Activated T-cell treated with anti-CD3 and anti-CD28 coated beads for 4 hours (primary cell): ENCODE measurements around the gene GBF1.
"Not testable (repeated sequence)": the region's sequence is repeated elsewhere in the genome, so short reads cannot be mapped to it uniquely, and the experiment has no call there.

Source experiments
- DNase-seq: peaks from one replicate; pipeline ENCODE4 v3.0.0-alpha.2; 2020

Gene GBF1, protein sequence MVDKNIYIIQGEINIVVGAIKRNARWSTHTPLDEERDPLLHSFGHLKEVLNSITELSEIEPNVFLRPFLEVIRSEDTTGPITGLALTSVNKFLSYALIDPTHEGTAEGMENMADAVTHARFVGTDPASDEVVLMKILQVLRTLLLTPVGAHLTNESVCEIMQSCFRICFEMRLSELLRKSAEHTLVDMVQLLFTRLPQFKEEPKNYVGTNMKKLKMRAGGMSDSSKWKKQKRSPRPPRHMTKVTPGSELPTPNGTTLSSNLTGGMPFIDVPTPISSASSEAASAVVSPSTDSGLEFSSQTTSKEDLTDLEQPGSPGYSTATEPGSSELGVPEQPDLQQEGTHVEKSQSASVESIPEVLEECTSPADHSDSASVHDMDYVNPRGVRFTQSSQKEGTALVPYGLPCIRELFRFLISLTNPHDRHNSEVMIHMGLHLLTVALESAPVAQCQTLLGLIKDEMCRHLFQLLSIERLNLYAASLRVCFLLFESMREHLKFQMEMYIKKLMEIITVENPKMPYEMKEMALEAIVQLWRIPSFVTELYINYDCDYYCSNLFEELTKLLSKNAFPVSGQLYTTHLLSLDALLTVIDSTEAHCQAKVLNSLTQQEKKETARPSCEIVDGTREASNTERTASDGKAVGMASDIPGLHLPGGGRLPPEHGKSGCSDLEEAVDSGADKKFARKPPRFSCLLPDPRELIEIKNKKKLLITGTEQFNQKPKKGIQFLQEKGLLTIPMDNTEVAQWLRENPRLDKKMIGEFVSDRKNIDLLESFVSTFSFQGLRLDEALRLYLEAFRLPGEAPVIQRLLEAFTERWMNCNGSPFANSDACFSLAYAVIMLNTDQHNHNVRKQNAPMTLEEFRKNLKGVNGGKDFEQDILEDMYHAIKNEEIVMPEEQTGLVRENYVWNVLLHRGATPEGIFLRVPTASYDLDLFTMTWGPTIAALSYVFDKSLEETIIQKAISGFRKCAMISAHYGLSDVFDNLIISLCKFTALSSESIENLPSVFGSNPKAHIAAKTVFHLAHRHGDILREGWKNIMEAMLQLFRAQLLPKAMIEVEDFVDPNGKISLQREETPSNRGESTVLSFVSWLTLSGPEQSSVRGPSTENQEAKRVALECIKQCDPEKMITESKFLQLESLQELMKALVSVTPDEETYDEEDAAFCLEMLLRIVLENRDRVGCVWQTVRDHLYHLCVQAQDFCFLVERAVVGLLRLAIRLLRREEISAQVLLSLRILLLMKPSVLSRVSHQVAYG (N-terminal part only)

GRCh38 chr10:102245082-102245931 is at the start of gene GBF1:
TSS of gene GBF1 (plus strand) at chr10:102245532. CDS start at chr10:102258939, 13,407 bp downstream.
- DNase-seq, result peak; percentile 72

DNA sequence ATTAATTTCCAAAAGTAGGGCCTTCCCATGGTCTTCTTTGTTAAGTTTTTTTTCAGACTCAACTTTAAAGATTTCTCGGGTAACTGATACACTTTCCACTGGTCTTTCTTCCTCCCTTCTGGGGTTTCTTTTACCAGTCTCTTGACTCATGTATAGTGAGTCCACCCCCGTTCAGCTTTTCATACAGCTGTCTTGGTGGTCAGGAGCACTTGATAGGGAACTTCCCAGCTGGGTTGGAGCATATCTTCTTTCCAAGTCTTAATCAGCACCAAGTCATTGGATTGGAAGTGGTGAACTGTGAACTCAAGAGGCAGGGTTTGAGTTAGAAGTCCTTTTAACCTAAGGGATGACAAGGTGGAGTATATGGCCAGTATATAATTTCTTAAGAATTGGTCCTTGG is 48.4 kb upstream of the GBF1 start:
- no peak for DNase-seq

GRCh38 chr10:102198027-102198426 is 47.3 kb upstream of the GBF1 start:
- DNase-seq, result no peak

GRCh38 chr10:102200751-102201640 is 44.3 kb upstream of the GBF1 start:
- no peak for DNase-seq

- no peak for DNase-seq
Measured at GRCh38 chr10:102202386-102202785, 42.9 kb upstream of the GBF1 start.

DNA sequence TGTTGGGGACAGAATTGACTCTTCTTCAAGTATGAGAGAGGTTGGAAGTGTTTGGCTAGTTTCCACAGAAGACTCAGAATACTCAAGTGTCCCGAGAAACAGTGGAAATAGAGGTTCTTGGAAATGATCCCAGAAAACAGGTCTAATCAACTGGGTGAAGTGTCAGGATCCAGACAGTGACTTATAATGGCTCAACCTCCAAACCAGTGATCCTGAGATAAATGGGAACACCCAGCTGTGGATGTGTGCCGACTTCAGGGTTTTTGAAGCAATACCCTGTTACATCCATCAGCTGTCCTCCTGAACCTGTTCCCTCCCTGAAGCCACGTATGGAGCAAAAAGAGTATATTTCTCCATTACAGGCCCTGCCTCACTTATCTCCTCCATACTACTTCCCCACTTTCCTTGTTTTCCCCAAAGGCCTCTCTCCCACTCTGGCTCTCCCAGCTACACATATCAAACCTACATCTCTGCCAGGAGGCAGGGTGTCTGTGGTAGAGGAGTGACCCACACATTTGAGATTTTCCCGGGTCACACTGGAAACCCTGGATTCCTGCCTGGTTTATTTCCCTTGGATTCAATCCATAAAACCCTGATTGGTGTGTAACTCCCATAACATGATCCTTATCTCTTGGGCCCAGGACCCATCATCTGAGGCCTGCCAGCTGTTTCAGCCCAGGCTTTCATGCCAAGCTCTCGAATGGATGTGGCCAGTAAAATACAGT is 36.9 kb upstream of the GBF1 start:
- DNase-seq, result no peak

GRCh38 chr10:102211615-102212299 is 33.6 kb upstream of the GBF1 start:
- DNase-seq, result no peak

- not testable (repeated sequence) for DNase-seq
Measured at GRCh38 chr10:102213599-102213998, 31.7 kb upstream of the GBF1 start.

DNA sequence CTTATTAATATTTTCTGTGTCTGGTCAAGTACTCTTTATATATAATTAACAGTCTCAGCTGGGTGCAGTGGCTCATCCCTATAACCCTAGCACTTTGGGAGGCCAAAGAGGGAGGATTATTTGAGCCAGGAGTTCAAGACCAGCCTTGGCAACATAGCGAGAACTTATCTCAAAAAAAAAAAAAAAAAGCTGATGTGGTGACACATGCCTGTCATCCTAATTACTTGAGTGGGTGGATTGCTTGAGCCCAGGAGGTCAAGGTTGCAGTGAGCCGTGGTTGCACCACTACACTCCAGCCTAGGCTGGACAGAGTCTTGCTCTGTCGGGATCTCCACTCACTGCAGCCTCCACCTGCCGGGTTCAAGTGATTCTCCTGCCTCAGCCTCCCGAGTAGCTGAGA is 26.0 kb upstream of the GBF1 start:
- no peak for DNase-seq

- no peak for DNase-seq
Measured at GRCh38 chr10:102220612-102221011, 24.7 kb upstream of the GBF1 start.

- DNase-seq, result no peak
Measured at GRCh38 chr10:102222797-102223196, 22.5 kb upstream of the GBF1 start.

GRCh38 chr10:102225646-102226541 is 19.4 kb upstream of the GBF1 start, which contains the start of gene ELOVL3:
TSS of gene ELOVL3 (plus strand) at chr10:102226299. CDS start at chr10:102226549, 250 bp downstream.
- peak; percentile 66 for DNase-seq

DNA sequence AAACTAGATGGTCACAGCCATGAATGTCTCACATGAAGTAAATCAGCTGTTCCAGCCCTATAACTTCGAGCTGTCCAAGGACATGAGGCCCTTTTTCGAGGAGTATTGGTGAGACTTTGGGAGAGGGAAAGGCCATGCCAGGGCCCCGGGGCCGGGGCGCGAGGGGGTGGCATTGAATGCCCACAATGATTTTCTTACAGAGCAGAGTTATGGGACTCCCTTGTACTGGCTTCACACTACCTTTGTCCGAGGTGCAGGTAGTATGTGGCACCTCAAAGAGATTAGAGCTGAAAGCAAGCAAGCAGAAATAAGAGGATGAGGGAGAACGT is 18.8 kb upstream of the GBF1 start:
- DNase-seq, result no peak

DNA sequence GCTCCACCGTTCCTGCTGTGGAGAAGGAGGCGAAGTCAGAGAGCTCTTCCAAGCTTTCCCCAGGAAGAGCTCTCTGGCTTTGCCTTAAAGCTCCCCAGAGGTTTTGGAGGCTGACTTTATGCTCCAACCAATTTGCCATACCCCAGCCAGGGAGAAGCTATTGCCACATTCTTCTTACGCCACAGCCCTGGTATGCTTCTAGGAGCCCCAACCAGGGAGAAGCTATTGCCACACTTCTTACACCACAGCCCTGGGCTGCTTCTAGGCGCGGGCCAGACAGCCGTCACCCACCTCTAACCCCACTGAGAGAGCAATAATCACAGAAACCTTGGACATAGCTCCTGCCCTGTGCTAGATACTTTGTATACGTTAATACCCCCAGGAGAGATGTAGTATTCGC is 18.3 kb upstream of the GBF1 start:
- DNase-seq, result no peak

DNA sequence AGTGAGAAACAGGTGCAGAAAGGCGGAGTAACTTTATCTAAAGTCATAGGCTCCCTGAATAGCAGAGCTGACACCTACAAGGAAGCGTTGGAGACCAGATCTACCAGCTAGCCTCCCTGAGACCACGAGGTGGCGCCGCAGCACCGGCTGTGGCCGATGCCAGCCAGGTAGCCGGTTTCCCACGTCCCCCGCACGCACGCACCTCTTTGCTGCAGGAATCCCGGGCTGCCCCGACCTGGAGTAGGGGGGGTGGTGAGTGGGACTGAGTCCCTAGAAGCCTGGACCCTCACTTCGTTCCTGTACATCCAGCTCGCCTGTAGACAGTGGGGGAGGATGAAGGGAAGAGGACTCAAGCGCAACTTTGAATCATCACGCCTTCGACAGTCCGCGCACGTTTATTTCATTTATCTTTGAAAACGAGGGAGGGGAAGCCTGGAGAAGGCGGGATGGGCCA is 15.5 kb upstream of the GBF1 start:
- DNase-seq, result peak; percentile 80

- DNase-seq, result no peak
Measured at GRCh38 chr10:102230264-102230860, 15.0 kb upstream of the GBF1 start.

DNA sequence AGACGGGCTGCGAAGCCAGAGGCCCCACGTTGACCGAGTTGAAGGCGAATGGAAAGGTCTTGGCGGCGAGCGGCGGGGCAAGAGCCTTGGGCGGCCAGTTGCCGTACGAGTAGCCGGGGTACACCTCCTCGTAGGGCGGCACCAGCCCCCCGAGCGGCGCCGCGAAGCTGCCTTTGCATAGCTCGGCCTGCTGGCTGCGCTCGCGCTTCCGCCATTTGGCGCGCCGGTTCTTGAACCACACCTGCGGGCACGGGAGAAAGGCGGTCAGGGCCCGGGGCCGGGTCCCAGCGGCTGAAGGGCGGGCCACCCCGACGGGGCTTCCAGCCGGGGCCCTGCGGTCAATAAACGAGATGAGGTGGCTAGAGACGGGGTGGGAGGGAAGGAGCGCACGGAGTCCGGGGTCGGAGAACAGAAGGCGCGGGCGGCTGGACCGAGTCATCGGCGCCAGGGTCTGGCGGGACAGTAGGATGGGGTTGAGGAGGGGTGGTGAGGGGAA is 14.4 kb upstream of the GBF1 start:
- DNase-seq, result peak; percentile 16
